Stimulated activated CD4-positive, alpha-beta T cell treated with anti-CD3 and anti-CD28 coated beads, Interleukin-2, amount 100 ng/mL, for 24 hours (primary cell): ENCODE data around the gene HSD17B10.
"Not testable (repeated sequence)": the region's sequence is repeated elsewhere in the genome, so short reads cannot be mapped to it uniquely, and the experiment has no call there.

Experiments used
- DNase-seq, 2 donors: peaks; one replicate each; pipeline ENCODE4 v3.0.0-alpha.2; 2020

The HSD17B10 gene

GRCh38 chrX:53433651-53434639 lies at the start of gene HSD17B10:
Gene HSD17B10, minus strand, starts transcription at chrX:53434370. Its CDS starts 25 bp downstream, at chrX:53434345.
- peak; percentile 88 to 90 for DNase-seq

GRCh38 chrX:53483416-53483815 lies 49.2 kb upstream of the HSD17B10 start:
- DNase-seq, result no peak

- peak; percentile 40 to 46 for DNase-seq
Observed at GRCh38 chrX:53481816-53482465, 47.8 kb upstream of the HSD17B10 start.

- DNase-seq, result peak in 1 of 2 donors; percentile 4
Observed at GRCh38 chrX:53481093-53481492, 46.9 kb upstream of the HSD17B10 start.

- no peak for DNase-seq
Observed at GRCh38 chrX:53479301-53479700, 45.1 kb upstream of the HSD17B10 start.

GRCh38 chrX:53476371-53476770 lies 42.2 kb upstream of the HSD17B10 start:
- no peak for DNase-seq

- no peak for DNase-seq
Observed at GRCh38 chrX:53474707-53475106, 40.5 kb upstream of the HSD17B10 start.

GRCh38 chrX:53471346-53471745 lies 37.2 kb upstream of the HSD17B10 start:
- DNase-seq, result no peak

- not testable (repeated sequence) for DNase-seq
Observed at GRCh38 chrX:53468659-53469058, 34.5 kb upstream of the HSD17B10 start.

- no peak for DNase-seq
Observed at GRCh38 chrX:53458082-53458481, 23.9 kb upstream of the HSD17B10 start.

- no peak for DNase-seq
Observed at GRCh38 chrX:53456254-53456653, 22.1 kb upstream of the HSD17B10 start.

- no peak for DNase-seq
Observed at GRCh38 chrX:53452812-53453211, 18.6 kb upstream of the HSD17B10 start.

GRCh38 chrX:53449632-53450031 lies 15.5 kb upstream of the HSD17B10 start:
- no peak for DNase-seq

GRCh38 chrX:53447441-53447840 lies 13.3 kb upstream of the HSD17B10 start:
- no peak for DNase-seq

- DNase-seq, result peak; percentile 35 to 57
Observed at GRCh38 chrX:53445977-53446376, 11.8 kb upstream of the HSD17B10 start.

- no peak for DNase-seq
Observed at GRCh38 chrX:53442322-53442631, 8.1 kb upstream of the HSD17B10 start.

GRCh38 chrX:53441531-53442321 lies 7.6 kb upstream of the HSD17B10 start:
- DNase-seq, result peak; percentile 75 to 81

GRCh38 chrX:53440621-53441517 lies 6.7 kb upstream of the HSD17B10 start:
- DNase-seq, result peak; percentile 23 to 46

- no peak for DNase-seq
Observed at GRCh38 chrX:53440101-53440500, 5.9 kb upstream of the HSD17B10 start.

GRCh38 chrX:53438832-53439230 lies 4.7 kb upstream of the HSD17B10 start:
- no peak for DNase-seq

- no peak for DNase-seq
Observed at GRCh38 chrX:53438174-53438831, 4.1 kb upstream of the HSD17B10 start.

GRCh38 chrX:53437206-53437605 lies 3.0 kb upstream of the HSD17B10 start:
- no peak for DNase-seq
